ENCODE measurements around the gene MAPK8IP1. TPM values are rescaled to one million over a fixed set of nuclear protein-coding genes. Genes with fewer than 3 reads are reported as not detected.

MAPK8IP1 gene
- total and polyA plus RNA-seq, 12 donors: 2.6 to 8.0 (median 6.5) TPM

- H3K36me3 ChIP-seq: peaks cover 0 to 68% (median 32%) of the 10 kb centered on the region in 9 donors
These were observed 3.6 kb upstream of the MAPK8IP1 start for GRCh38 chr11:45881708-45882368.

GRCh38 chr11:45884596-45885185 lies 760 bp upstream of the MAPK8IP1 start:
- Histone ChIP-seq H3K9me3 (no peaks in the 10 kb centered on the region), H3K4me1 (peaks cover 0 to 23% (median 10%) of the 10 kb centered on the region in 9 donors), H3K4me3 (peak overlapping the region in 1 of 10 donors; percentile 55), H3K27me3 (peaks cover 0 to 13% (median 0%) of the 10 kb centered on the region in 7 donors), H3K36me3 (peaks cover 0 to 40% (median 22%) of the 10 kb centered on the region in 9 donors), H3K27ac (no peak overlapping the region)
- WGBS, 2 donors: 86 to 90% methylated on average over 10 of the region's 10 CpGs
- ATAC-seq (no peak), DNase-seq (no peak)
- intact Hi-C loops (cut with DNase I): no loop called here
- no peak for TF ChIP-seq CTCF (IDR thresholded peaks at IDR 0.05)

More at GRCh38 chr11:45881708-45882368, 3.6 kb upstream of the MAPK8IP1 start:
- intact Hi-C loops (cut with DNase I): no loop called here
- H3K27ac ChIP-seq: no peak overlapping the region
- H3K9me3 ChIP-seq: no peaks in the 10 kb centered on the region
- no peak overlapping the region for H3K4me3 ChIP-seq
- ATAC-seq (no peak), DNase-seq (no peak)
- 59 to 70% methylated on average over 6 of the region's 6 CpGs for WGBS, 2 donors
- TF ChIP-seq CTCF (IDR thresholded peaks at IDR 0.05): no peak
- H3K27me3 ChIP-seq: peaks cover 0 to 13% (median 0%) of the 10 kb centered on the region in 7 donors
- peaks cover 0 to 25% (median 10%) of the 10 kb centered on the region in 9 donors for H3K4me1 ChIP-seq

- DNase-seq (no peak), ATAC-seq (peak in 1 of 8 donors; percentile 25)
- Histone ChIP-seq H3K4me3 (peak overlapping the region in 9 of 10 donors; percentile 30 to 59 (median 50)), H3K4me1 (peaks cover 0 to 21% (median 9%) of the 10 kb centered on the region in 9 donors), H3K27ac (no peak overlapping the region), H3K36me3 (peaks cover 0 to 26% (median 8%) of the 10 kb centered on the region in 9 donors), H3K27me3 (peaks cover 0 to 13% (median 0%) of the 10 kb centered on the region in 7 donors), H3K9me3 (no peaks in the 10 kb centered on the region)
- intact Hi-C loops (cut with DNase I): no loop called here
- 17 to 22% methylated on average over 43 of the region's 43 CpGs for whole genome bisulfite sequencing, 2 donors
- TF ChIP-seq CTCF (IDR thresholded peaks at IDR 0.05): no peak
These were observed 670 bp downstream of the MAPK8IP1 start for GRCh38 chr11:45885921-45886721.

- peaks cover 0 to 18% (median under 1%) of the 10 kb centered on the region in 9 donors for H3K36me3 ChIP-seq
- intact Hi-C loops (cut with DNase I): no loop called here
- H3K27ac ChIP-seq: no peak overlapping the region
- WGBS, 2 donors: 91 to 92% methylated on average over 4 of the region's 4 CpGs
- ATAC-seq (no peak), DNase-seq (no peak)
- H3K9me3 ChIP-seq: no peaks in the 10 kb centered on the region
- no peak overlapping the region for H3K4me3 ChIP-seq
- peaks cover 0 to 13% (median 6%) of the 10 kb centered on the region in 9 donors for H3K4me1 ChIP-seq
- H3K27me3 ChIP-seq: peaks cover 0 to 13% (median 0%) of the 10 kb centered on the region in 7 donors
- no peak for TF ChIP-seq CTCF (IDR thresholded peaks at IDR 0.05)
These were observed 1.5 kb downstream of the MAPK8IP1 start for GRCh38 chr11:45886816-45887520.

Measured in heart right ventricle (tissue), 16 donors.